DND-41 (cell line): Measurements from ENCODE around the gene HOXD12.

Experiments used
- EZH2 ChIP-seq: IDR thresholded peaks from 3 replicates; pipeline ENCODE4 v1.6.1; 2012; ENCODE audit warnings: borderline replicate concordance, low read depth, mild to moderate bottlenecking, moderate library complexity, low read length, inconsistent platforms; ENCODE audit not compliant: severe bottlenecking
- TF ChIP-seq, protein P1 (sequence below): IDR thresholded peaks from 2 replicates; pipeline ENCODE4 v1.5.1; 2012; ENCODE audit warnings: borderline replicate concordance, low read length, moderate library complexity, mild to moderate bottlenecking; ENCODE audit not compliant: poor library complexity, severe bottlenecking; ENCODE audit errors: extremely low read depth

DNA sequence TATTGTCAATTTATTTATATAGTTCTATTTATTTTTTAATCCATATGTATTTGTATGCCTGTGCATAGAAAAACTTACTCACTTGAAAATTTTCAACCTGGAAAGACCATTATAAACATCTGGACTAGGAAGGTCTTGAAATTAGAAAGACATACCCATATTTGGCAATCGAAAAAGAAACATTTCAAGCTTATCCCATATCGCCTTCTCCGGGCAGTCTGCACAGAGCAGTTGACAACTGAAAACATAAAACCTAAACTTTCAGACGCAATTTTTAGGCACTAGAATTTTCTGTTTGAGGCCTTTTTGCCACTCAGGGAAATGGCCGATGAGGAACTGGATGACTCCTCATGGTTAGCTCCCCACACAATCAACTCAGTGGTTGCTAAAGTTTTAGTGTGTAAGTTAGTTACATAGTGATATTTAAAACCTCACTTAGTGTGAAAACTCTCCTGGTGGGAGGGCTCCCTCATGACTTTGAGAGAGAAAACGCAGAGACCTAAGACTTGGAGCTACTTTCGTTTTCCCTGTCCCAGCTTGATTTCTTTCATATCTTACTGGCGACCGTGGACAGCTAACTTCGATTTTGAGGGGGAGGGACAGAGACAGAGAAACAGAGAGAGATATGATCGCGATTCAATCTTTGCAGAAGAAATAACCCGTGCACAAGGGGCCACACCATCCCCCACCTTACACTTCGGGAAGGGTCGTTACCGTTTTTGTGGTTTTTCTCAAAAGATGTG, 3.2 kb upstream of the HOXD12 start:
- TF ChIP-seq, protein P1, sequence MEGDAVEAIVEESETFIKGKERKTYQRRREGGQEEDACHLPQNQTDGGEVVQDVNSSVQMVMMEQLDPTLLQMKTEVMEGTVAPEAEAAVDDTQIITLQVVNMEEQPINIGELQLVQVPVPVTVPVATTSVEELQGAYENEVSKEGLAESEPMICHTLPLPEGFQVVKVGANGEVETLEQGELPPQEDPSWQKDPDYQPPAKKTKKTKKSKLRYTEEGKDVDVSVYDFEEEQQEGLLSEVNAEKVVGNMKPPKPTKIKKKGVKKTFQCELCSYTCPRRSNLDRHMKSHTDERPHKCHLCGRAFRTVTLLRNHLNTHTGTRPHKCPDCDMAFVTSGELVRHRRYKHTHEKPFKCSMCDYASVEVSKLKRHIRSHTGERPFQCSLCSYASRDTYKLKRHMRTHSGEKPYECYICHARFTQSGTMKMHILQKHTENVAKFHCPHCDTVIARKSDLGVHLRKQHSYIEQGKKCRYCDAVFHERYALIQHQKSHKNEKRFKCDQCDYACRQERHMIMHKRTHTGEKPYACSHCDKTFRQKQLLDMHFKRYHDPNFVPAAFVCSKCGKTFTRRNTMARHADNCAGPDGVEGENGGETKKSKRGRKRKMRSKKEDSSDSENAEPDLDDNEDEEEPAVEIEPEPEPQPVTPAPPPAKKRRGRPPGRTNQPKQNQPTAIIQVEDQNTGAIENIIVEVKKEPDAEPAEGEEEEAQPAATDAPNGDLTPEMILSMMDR, result peak; percentile 22
- no peak for TF ChIP-seq EZH2
